Colon (tissue), 2 donors: ENCODE measurements around the gene ACP7.

ENCODE experiments used
- FAIRE-seq: peaks from 2 replicates; lab custom pipeline; 2012; peaks lifted over from hg19 to GRCh38; lab: Jason Lieb, UNC
- donor health status: control.
- donor health status: control.

Gene ACP7

GRCh38 chr19:39150235-39150634, 66.1 kb downstream of the ACP7 start:
- FAIRE-seq = no peak

DNA sequence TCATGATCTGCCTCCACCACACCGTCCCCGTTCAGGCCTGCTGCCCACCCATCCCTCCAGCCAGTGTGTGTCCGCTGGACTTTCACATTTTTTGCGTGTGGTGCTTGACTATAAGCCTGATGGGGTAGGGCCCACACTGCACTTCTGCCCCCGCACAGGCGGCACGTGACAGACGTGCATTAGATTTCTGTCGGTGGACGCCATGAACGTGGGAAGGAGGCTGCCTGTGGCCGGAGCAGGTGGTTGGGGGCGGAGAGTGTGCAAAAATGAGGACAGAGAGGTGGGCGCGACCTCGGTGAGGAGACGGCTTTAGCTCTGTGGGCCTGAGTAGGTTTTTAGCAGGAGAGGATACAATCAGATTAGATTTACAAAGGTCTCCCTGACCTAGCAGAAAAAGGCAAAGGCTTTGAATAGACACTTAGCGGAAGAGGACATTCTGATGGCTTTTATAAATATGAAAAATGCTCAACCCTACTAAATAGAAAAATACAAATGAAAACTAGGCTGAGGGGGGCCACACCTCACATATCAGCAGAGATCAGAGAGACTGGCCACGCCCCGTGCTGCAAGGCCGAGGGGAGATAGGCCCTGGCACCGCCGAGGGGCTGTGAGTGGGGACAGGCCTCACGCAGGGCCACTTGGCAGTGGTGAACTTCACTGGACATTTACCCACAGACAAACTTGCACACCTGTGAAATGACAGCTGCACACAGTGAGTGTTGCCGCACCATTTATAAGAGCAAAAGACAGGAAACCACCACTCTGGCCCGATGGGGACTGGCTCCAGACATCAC, 66.8 kb downstream of the ACP7 start:
- FAIRE-seq = no peak

GRCh38 chr19:39152066-39152465, 67.9 kb downstream of the ACP7 start:
- FAIRE-seq = no peak

GRCh38 chr19:39154100-39154628, 70.0 kb downstream of the ACP7 start:
- FAIRE-seq = no peak

DNA sequence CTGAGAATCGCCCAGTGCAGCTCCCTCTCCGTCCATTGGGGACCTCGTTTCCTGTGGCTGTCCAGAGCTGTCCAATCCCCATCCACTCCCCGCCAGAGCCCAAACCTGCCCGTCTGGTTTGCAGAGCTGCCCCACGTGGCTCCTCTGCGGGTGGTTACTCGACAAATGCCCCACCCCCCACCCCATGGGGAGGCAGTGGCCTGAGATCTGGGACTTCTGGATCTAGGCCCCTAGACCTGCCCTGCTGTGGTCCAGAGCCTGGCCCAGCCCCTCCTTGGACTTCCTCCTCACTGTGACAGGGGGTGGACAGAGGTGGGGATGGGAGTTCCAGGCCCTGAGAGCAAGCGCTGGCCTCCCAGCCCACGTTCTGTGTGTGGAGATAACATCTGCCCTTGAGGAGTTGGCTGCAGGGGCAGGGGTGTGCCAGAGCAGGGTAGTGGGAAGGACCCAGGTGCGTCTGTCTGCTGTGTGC, 70.5 kb downstream of the ACP7 start:
- no peak for FAIRE-seq

DNA sequence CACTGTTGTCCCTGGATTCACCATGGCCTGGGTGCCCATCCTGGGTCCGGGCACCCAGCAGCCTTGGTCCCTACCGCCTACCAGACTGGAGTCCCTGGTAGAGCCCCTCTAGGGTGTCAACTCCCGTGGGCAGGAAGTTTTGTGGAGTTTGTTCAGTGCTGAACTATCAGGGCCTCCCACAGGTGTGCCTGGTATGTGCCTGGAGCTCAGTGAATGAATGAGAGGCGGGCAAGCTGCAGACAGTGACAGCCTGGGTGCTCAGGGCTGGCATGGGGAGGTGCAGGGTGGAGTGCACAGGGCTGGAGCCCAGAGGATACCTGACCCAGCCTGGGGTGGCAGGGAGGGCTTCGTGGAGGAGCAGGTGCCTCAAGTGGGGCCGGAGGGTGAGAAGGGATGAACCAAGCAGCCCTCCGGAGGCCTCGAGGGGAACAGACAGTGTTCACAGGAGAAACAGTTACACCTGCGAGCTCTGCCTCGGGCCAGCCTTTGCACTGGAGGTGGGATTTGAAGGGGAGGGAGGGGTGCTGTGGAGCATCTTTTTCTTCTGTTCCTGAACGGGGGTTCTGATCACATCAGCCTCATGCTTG, 71.0 kb downstream of the ACP7 start:
- FAIRE-seq = no peak

- no peak for FAIRE-seq
These were observed 71.6 kb downstream of the ACP7 start for GRCh38 chr19:39155741-39156140.

GRCh38 chr19:39156326-39157230, 72.4 kb downstream of the ACP7 start:
- no peak for FAIRE-seq

GRCh38 chr19:39157275-39157996, 73.3 kb downstream of the ACP7 start:
- no peak for FAIRE-seq

GRCh38 chr19:39157997-39158389, 73.8 kb downstream of the ACP7 start:
- no peak for FAIRE-seq

DNA sequence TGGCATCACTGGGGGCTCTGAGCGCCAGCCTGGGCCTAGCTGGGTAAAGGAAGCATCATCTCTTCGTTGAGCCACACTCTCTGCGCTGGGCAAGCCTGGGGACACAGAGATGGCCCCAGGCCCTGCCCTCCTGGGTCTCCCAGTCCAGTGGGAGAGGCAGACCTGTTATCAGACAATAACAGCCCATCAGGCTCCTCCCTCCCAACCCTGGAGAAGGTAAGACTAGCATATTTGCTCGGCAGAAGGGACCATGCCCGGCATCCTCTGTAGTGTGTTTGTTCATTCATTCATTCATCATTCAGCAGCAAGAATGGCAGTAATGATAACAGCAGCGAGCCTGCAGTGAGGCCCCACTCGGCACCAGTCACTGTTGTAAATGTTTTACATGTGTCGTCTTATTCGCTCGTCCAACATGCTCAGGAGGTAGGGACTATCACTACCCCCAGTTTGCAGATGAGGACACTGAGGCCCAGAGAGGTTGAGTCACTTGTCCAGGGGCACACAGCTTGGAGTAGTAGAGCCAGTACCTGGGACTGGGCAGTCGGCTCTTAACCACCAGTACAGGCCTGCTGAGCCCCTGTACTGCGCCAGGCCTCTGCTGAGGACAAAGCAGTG, 74.6 kb downstream of the ACP7 start:
- FAIRE-seq = no peak

GRCh38 chr19:39160523-39160861, 76.3 kb downstream of the ACP7 start:
- no peak for FAIRE-seq
